SK-N-SH (cell line): Measurements from ENCODE around the gene UCP3. TPM values are rescaled to one million over a fixed set of nuclear protein-coding genes. Genes with fewer than 3 reads are reported as not detected.

Experiments
- CTCF ChIA-PET: fragments of 300-600, 350-600 bp; formaldehyde crosslinking; extraction: SDS; loops from one replicate; lab custom pipeline; 2021; lab: Yijun Ruan, JAX
- POLR2A ChIA-PET: fragments of 350-600 bp; sonication (Branson Sonifier 250); formaldehyde crosslinking; extraction: SDS; loops from one replicate; lab custom pipeline; 2020; ENCODE audit warnings: antibody characterized with exemption, inconsistent platforms; lab: Yijun Ruan, JAX
- DNase-seq: peaks from one replicate; pipeline ENCODE4 v3.0.0; 2012
- H2AFZ ChIP-seq: fragments of 200-600 bp; sonication (generic); 2 replicates; pipeline ENCODE4 v1.8.1; 2016; ENCODE audit warnings: antibody characterized with exemption, mild to moderate bottlenecking, low read depth
- H3F3A ChIP-seq: fragments of 200-600 bp; sonication (generic); replicated peaks from 2 replicates; pipeline ENCODE3; 2016; ENCODE audit warnings: antibody characterized with exemption, mild to moderate bottlenecking; ENCODE audit not compliant: insufficient read depth
- H3K27ac ChIP-seq, 2 experiments: fragments of 200-500 bp in 1 of 2; fragments of 200-600 bp in 1 of 2; sonication (Bioruptor generic) in 1 of 2; sonication (generic), shearing (Covaris generic) in 1 of 2; 2 replicates each; pipeline versions ENCODE4 v1.5.1 to v1.6.1; 2014 to 2016; ENCODE audit warnings: low read depth in 2 of 2, inconsistent platforms in 1 of 2, low read length in 1 of 2, mild to moderate bottlenecking in 1 of 2, mixed read lengths in 1 of 2
- H3K27me3 ChIP-seq: fragments of 200-600 bp; sonication (generic), shearing (Covaris generic); 2 replicates; pipeline ENCODE4 v1.6.1; 2016; ENCODE audit warnings: mixed run types; ENCODE audit not compliant: insufficient read depth
- H3K36me3 ChIP-seq, 2 experiments: fragments of 200-500 bp in 1 of 2; fragments of 200-600 bp in 1 of 2; sonication (Bioruptor generic) in 1 of 2; sonication (generic) in 1 of 2; replicated peaks in 1 of 2; 2 replicates each; pipeline versions ENCODE3 to v1.5.1; 2014 to 2016; ENCODE audit warnings: low read length in 1 of 2, mild to moderate bottlenecking in 1 of 2; ENCODE audit not compliant: insufficient read depth in 2 of 2, control insufficient read depth in 1 of 2
- H3K4me1 ChIP-seq, 2 experiments: fragments of 200-500 bp in 1 of 2; fragments of 200-600 bp in 1 of 2; sonication (Bioruptor generic) in 1 of 2; sonication (generic), shearing (Covaris generic) in 1 of 2; 2 replicates each; pipeline versions ENCODE4 v1.5.1 to v1.6.1; 2014 to 2016; ENCODE audit warnings: low read depth in 1 of 2, low read length in 1 of 2, mixed run types in 1 of 2; ENCODE audit not compliant: insufficient read depth in 2 of 2, control insufficient read depth in 1 of 2
- H3K4me2 ChIP-seq: fragments of 200-600 bp; sonication (generic), shearing (Covaris generic); 2 replicates; pipeline ENCODE4 v1.6.1; 2017; ENCODE audit warnings: mixed run types
- H3K4me3 ChIP-seq, 2 experiments: fragments of 200-500 bp in 1 of 2; fragments of 200-600 bp in 1 of 2; sonication (Bioruptor generic) in 1 of 2; sonication (generic), shearing (Covaris generic) in 1 of 2; 2 replicates each; pipeline versions ENCODE4 v1.5.1 to v1.8.1; 2014 to 2016; ENCODE audit warnings: low read depth in 2 of 2, inconsistent platforms in 1 of 2, low read length in 1 of 2, mild to moderate bottlenecking in 1 of 2, mixed read lengths in 1 of 2, moderate library complexity in 1 of 2
- H3K79me2 ChIP-seq: fragments of 200-600 bp; sonication (generic); 2 replicates; pipeline ENCODE4 v1.8.1; 2017; ENCODE audit warnings: mild to moderate bottlenecking; ENCODE audit not compliant: insufficient read depth
- H3K9ac ChIP-seq: fragments of 200-600 bp; sonication (generic); 2 replicates; pipeline ENCODE4 v1.6.1; 2017; ENCODE audit warnings: mixed run types
- H3K9me2 ChIP-seq: fragments of 200-600 bp; sonication (generic); 2 replicates; pipeline ENCODE4 v1.6.1; 2017; ENCODE audit warnings: mixed run types
- H3K9me3 ChIP-seq: fragments of 200-600 bp; sonication (generic); 2 replicates; pipeline ENCODE4 v1.6.1; 2017; ENCODE audit warnings: mixed run types, mild to moderate bottlenecking, moderate library complexity
- H4K20me1 ChIP-seq: fragments of 200-600 bp; sonication (generic); 2 replicates; pipeline ENCODE4 v1.6.1; 2017; ENCODE audit warnings: mild to moderate bottlenecking, mixed run types; ENCODE audit not compliant: insufficient read depth
- CHD2 ChIP-seq: fragments of 150-350 bp; IDR thresholded peaks from 2 replicates; pipeline ENCODE4 v1.6.1; 2018; ENCODE audit warnings: low read length; ENCODE audit not compliant: partially characterized antibody
- ELF1 ChIP-seq: IDR thresholded peaks from 2 replicates; pipeline ENCODE4 v1.4.0; 2012
- JUND ChIP-seq: IDR thresholded peaks from 2 replicates; pipeline ENCODE4 v1.4.0; 2012
- POLR2AphosphoS5 ChIP-seq: IDR thresholded peaks from 2 replicates; pipeline ENCODE4 v1.6.1; 2012; ENCODE audit warnings: low read depth, low read length
- RAD21 ChIP-seq: IDR thresholded peaks from 2 replicates; pipeline ENCODE4 v1.6.1; 2012; ENCODE audit warnings: mild to moderate bottlenecking, low read length
- RCOR1 ChIP-seq: fragments of 150-350 bp; IDR thresholded peaks from 2 replicates; pipeline ENCODE4 v1.6.1; 2017; ENCODE audit warnings: antibody characterized with exemption, low read length
- REST ChIP-seq: IDR thresholded peaks from 2 replicates; pipeline ENCODE4 v1.6.1; 2012; ENCODE audit warnings: mild to moderate bottlenecking, low read depth, low read length, moderate library complexity
- RXRA ChIP-seq: IDR thresholded peaks from 2 replicates; pipeline ENCODE4 v1.4.0; 2012; ENCODE audit warnings: low read depth, mild to moderate bottlenecking, borderline replicate concordance
- TAF1 ChIP-seq: IDR thresholded peaks from 2 replicates; pipeline ENCODE4 v1.6.1; 2012; ENCODE audit warnings: low read depth, mild to moderate bottlenecking, low read length, moderate library complexity, borderline replicate concordance
- YY1 ChIP-seq: IDR thresholded peaks from 2 replicates; pipeline ENCODE4 v1.4.0; 2012; ENCODE audit warnings: low read depth, mild to moderate bottlenecking
- WGBS: methylation state at CpG from one replicate; pipeline ENCODE4 v1.1.6; 2017; ENCODE audit warnings: low lambda C conversion rate; 5-methylcytosine and 5-hydroxymethylcytosine counted together
- polyA plus RNA-seq, 3 experiments: library from polyadenylated mRNA; depleted of rRNA; stranded (reverse); fragments of >200 nt; gene quantifications; 2 replicates each; pipeline ENCODE4 v1.2.3, GENCODE V29; 2012
- TF ChIP-seq, protein P1 (sequence below): fragments of 150-350 bp; IDR thresholded peaks from 2 replicates; pipeline ENCODE4 v1.6.1; 2017; ENCODE audit warnings: antibody characterized with exemption, low read length, low read depth, borderline replicate concordance
- TF ChIP-seq, protein P2 (sequence below): IDR thresholded peaks from 2 replicates; pipeline ENCODE4 v1.4.0; 2012; ENCODE audit warnings: low read depth, borderline replicate concordance
- TF ChIP-seq, protein P3 (sequence below): IDR thresholded peaks from 2 replicates; pipeline ENCODE4; 2012

Gene UCP3
- polyA plus RNA-seq, 1 of the 3 experiments (the other 2 are of a cell fraction): 1.2 TPM

DNA sequence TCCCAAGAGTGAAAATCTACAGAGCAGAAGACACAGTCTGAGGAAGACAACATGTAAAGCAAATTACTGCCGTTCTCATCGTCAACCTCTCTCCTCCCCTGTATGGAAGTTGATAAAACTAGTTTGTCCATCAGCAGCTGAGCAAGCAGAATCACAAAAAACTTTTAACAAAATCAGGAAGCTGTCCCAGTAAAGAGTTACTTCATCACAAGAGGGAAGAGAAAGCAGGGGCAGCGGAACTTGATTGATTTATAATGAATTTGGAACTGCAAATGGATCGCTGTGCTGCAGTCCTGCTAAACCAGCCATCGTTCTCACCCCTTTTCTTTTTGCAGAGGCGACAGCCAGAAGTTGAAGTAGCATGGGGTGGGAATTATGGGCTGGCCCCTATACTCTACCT lies 13.7 kb upstream of the UCP3 start:
- ChIA-PET POLR2A (no interaction called here), CTCF (no interaction called here)
- TF ChIP-seq RXRA (no peak), ELF1 (no peak), JUND (no peak), RAD21 (no peak), REST (no peak), CHD2 (no peak), TAF1 (no peak), POLR2AphosphoS5 (no peak), RCOR1 (no peak), YY1 (no peak)
- TF ChIP-seq, protein P1, sequence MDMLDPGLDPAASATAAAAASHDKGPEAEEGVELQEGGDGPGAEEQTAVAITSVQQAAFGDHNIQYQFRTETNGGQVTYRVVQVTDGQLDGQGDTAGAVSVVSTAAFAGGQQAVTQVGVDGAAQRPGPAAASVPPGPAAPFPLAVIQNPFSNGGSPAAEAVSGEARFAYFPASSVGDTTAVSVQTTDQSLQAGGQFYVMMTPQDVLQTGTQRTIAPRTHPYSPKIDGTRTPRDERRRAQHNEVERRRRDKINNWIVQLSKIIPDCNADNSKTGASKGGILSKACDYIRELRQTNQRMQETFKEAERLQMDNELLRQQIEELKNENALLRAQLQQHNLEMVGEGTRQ: no peak
- TF ChIP-seq, protein P2, sequence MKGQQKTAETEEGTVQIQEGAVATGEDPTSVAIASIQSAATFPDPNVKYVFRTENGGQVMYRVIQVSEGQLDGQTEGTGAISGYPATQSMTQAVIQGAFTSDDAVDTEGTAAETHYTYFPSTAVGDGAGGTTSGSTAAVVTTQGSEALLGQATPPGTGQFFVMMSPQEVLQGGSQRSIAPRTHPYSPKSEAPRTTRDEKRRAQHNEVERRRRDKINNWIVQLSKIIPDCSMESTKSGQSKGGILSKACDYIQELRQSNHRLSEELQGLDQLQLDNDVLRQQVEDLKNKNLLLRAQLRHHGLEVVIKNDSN: no peak
- TF ChIP-seq, protein P3, sequence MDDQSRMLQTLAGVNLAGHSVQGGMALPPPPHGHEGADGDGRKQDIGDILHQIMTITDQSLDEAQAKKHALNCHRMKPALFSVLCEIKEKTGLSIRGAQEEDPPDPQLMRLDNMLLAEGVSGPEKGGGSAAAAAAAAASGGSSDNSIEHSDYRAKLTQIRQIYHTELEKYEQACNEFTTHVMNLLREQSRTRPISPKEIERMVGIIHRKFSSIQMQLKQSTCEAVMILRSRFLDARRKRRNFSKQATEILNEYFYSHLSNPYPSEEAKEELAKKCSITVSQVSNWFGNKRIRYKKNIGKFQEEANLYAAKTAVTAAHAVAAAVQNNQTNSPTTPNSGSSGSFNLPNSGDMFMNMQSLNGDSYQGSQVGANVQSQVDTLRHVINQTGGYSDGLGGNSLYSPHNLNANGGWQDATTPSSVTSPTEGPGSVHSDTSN: no peak
- Histone ChIP-seq H3K27me3 (no peaks in the 10 kb centered on the region), H2AFZ (no peak overlapping the region), H4K20me1 (no peaks in the 10 kb centered on the region), H3F3A (peaks cover 19% of the 10 kb centered on the region), H3K4me3 (no peak overlapping the region), H3K9ac (no peak overlapping the region), H3K9me3 (no peaks in the 10 kb centered on the region), H3K27ac (no peak overlapping the region), H3K9me2 (no peaks in the 10 kb centered on the region), H3K4me2 (no peak overlapping the region), H3K36me3 (peaks cover 7 to 23% of the 10 kb centered on the region in 2 experiments), H3K4me1 (peaks cover 0 to 20% of the 10 kb centered on the region in 2 experiments; a peak in 1 of 4 replicates), H3K79me2 (no peaks in the 10 kb centered on the region; the same call in 1 of the 2 replicates)
- 98% methylated on average over 6 of the region's 6 CpGs for WGBS
- DNase-seq: no peak
